Ovary (tissue), 9 donors: ENCODE results near the gene ARHGAP40. TPM values are rescaled to one million over a fixed set of nuclear protein-coding genes. Genes with fewer than 3 reads are reported as not detected.

Experiments used
- DNase-seq, 5 donors: peaks; one replicate each; pipeline ENCODE4 v3.0.0-alpha.2; 2019 to 2020
- H3K27ac ChIP-seq, 2 donors: fragments of 200-600 bp; one replicate each; pipeline versions ENCODE4 v1.5.1 to v1.8.0; 2019 to 2022
- H3K27me3 ChIP-seq: fragments of 200-600 bp; one replicate; pipeline ENCODE4 v1.8.0; 2022
- H3K36me3 ChIP-seq: fragments of 200-600 bp; sonication (generic); one replicate; pipeline ENCODE4 v1.5.1; 2019
- H3K4me1 ChIP-seq: one replicate; pipeline ENCODE4 v1.8.1; 2013; ENCODE audit warnings: mild to moderate bottlenecking, moderate library complexity; ENCODE audit not compliant: insufficient read depth
- H3K4me3 ChIP-seq: fragments of 200-600 bp; sonication (generic); one replicate; pipeline ENCODE4 v1.5.1; 2017
- H3K9me3 ChIP-seq, 2 donors: fragments of 200-600 bp in 1 of 2; sonication (generic) in 1 of 2; one replicate each; pipeline versions ENCODE4 v1.5.1 to v1.8.1; 2013 to 2019; ENCODE audit warnings: mild to moderate bottlenecking in 1 of 2, moderate library complexity in 1 of 2
- EP300 ChIP-seq: sonication (generic); formaldehyde crosslinking; IDR thresholded peaks from one replicate; pipeline ENCODE4 v1.6.1; 2017; ENCODE audit warnings: antibody characterized with exemption
- POLR2A ChIP-seq: fragments of 450-650 bp; IDR thresholded peaks from one replicate; pipeline ENCODE4 v1.6.1; 2017; ENCODE audit warnings: antibody characterized with exemption, mild to moderate bottlenecking, moderate library complexity
- WGBS, 3 donors: extraction: QIAGEN DNeasy Blood & Tissue Kit in 1 of 3; methylation state at CpG; one replicate each; pipeline versions ENCODE4 v1.1.5 to v1.1.7; 2013 to 2017; 5-methylcytosine and 5-hydroxymethylcytosine counted together
- intact Hi-C, 4 donors: fragments of 100-400 bp; cut with DNase I; formaldehyde crosslinking; loops; one replicate each; pipeline versions ENCODE4 v1.11.0 to v1.15.1; 2022 to 2023
- polyA plus RNA-seq, 2 donors: library from polyadenylated mRNA; stranded (reverse); fragments of 200-250 nt in 1 of 2; fragments of 350-450 nt in 1 of 2; fragmentation: Illumina TruSeq in 1 of 2; extraction: RNeasy Lipid Tissue Mini Kit (QIAGEN cat#74804) in 1 of 2; gene quantifications; one replicate each; pipeline ENCODE4 v1.2.3, GENCODE V29; 2013 to 2014
- total RNA-seq, 7 donors: library from RNA; depleted of rRNA in 2 of 7; stranded (reverse); fragments of >200 nt in 2 of 7; fragmentation: NEBNext Ultra II Directional in 3 of 7; extraction: Animal tissue kit (Norgen Biotek cat#: 25700) in 3 of 7; gene quantifications; one replicate each; pipeline versions ENCODE4 v1.1.0 to v1.2.4, GENCODE V29; 2016 to 2023
- TF ChIP-seq, protein P1 (sequence below), 3 donors: fragments of 450-650 bp in 2 of 3; fragments of 200-600 bp in 1 of 3; IDR thresholded peaks; one replicate each; pipeline versions ENCODE4 v1.5.1 to v1.8.0; 2016 to 2022; ENCODE audit warnings: antibody characterized with exemption in 3 of 3, mild to moderate bottlenecking in 1 of 3
- donor health status: DM: no; HTN: no; CAD: no; lungs with moderate emphysema.
- donor health status: DM: no; HTN: no; CAD: no.
- donor health status: Bipolar disorder and iron deficiency.
- donor health status: DM: yes; HTN: yes; CAD: no.
- donor health status: DM: no; HTN: no; CAD: no.
- donor health status: DM: yes; HTN: yes; CAD: no.

ARHGAP40 gene
- total and polyA plus RNA-seq, 9 donors = not detected

DNA sequence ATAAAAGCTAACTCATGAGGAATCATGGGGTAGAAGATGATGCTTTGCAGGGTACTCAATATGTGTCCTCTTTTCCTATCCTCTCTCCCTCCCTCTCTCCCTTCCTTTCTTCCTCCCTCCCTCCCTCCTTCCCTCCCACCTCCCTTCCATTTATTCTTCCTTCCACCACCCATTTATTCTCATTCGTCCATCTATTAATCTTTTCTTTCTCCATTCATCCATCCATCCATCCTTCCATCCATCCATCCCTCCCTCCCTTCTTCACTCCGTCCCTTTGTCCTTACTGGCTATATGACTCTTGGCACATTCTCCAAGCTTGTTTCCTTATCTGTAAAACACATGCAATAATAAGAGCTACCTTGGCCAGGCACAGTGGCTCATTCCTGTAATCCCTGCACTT, 40.9 kb downstream of the ARHGAP40 start:
- intact Hi-C loops = loop anchor here in 1 of 4 donors (10.0 kb wide), 1 partner anchor 92 kb away; no protein-coding TSS in a partner anchor
- DNase-seq = no peak
- Histone ChIP-seq H3K4me3 (no peak overlapping the region), H3K4me1 (no peaks in the 10 kb centered on the region), H3K9me3 (no peaks in the 10 kb centered on the region), H3K36me3 (no peaks in the 10 kb centered on the region), H3K27ac (no peak overlapping the region), H3K27me3 (no peaks in the 10 kb centered on the region)
- WGBS, 3 donors = 73 to 83% (median 83%) methylated on average over 2 of the region's 2 CpGs
- TF ChIP-seq EP300 (no peak), POLR2A (no peak)
- TF ChIP-seq, protein P1, sequence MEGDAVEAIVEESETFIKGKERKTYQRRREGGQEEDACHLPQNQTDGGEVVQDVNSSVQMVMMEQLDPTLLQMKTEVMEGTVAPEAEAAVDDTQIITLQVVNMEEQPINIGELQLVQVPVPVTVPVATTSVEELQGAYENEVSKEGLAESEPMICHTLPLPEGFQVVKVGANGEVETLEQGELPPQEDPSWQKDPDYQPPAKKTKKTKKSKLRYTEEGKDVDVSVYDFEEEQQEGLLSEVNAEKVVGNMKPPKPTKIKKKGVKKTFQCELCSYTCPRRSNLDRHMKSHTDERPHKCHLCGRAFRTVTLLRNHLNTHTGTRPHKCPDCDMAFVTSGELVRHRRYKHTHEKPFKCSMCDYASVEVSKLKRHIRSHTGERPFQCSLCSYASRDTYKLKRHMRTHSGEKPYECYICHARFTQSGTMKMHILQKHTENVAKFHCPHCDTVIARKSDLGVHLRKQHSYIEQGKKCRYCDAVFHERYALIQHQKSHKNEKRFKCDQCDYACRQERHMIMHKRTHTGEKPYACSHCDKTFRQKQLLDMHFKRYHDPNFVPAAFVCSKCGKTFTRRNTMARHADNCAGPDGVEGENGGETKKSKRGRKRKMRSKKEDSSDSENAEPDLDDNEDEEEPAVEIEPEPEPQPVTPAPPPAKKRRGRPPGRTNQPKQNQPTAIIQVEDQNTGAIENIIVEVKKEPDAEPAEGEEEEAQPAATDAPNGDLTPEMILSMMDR (IDR thresholded peaks at IDR 0.05) = no peak

DNA sequence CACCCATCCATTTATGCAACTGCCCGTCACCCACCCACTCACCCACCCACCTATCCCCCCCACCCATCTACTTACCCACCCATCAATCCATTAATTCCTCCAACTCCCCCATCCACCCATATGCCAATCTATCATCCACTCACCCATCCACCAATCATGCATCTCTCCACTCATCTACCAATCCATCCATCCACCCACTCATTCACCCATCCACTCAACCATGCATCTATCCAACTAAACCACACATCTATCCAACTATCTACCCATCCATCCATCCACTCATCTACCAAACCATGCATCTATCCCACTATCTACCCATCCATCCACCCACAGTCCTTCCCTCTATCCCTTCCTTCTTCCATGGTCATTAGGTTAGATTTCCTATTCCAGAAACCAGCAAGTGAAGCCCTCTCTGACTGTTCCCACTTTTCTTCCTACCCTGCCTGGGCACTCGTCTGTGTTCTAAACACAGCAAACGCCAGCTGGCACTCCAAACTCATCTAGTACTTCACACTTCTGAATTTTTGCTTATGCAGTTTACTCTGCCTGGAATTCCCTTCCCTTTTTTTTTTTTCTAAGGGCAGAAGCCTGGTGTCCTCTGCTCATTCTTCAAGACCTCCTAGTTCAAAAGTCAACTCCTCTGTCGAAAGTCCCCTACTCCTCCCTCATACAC, 43.1 kb downstream of the ARHGAP40 start:
- WGBS, 3 donors = 31 to 60% (median 35%) methylated on average over 4 of the region's 4 CpGs
- H3K36me3 ChIP-seq = no peaks in the 10 kb centered on the region
- TF ChIP-seq POLR2A (no peak), EP300 (no peak)
- TF ChIP-seq, protein P1 (IDR thresholded peaks at IDR 0.05) = no peak
- intact Hi-C loops = loop anchor here in 2 of 4 donors (5.0 to 10.0 kb wide), 3 partner anchors 90 to 403 kb away; no protein-coding TSS in a partner anchor
- no peaks in the 10 kb centered on the region for H3K9me3 ChIP-seq
- DNase-seq = no peak
- no peak overlapping the region for H3K27ac ChIP-seq
- H3K27me3 ChIP-seq = no peaks in the 10 kb centered on the region
- H3K4me3 ChIP-seq = no peak overlapping the region
- H3K4me1 ChIP-seq = no peaks in the 10 kb centered on the region

DNA sequence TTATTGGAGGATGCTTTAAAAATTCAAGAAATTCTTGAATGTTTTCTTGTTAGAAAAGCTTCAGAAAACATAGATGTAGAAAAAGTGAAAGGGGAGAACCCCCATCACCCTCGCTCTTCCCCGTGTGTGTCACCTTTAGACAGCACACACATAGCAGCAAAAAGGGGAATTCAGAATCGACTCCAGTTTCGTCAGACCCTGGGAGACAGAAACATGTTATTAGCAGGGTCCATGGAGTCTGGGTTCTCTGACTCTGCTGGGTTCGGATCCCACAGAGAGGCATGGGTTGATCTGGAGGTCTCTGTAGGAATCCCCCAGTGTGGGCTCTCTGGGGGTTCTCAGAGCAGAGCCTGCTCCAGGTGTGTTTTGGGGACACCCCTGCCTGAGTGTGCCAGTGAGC, 43.7 kb downstream of the ARHGAP40 start:
- 37 to 55% (median 41%) methylated on average over 5 of the region's 5 CpGs for WGBS, 3 donors
- Histone ChIP-seq H3K27me3 (no peaks in the 10 kb centered on the region), H3K27ac (no peak overlapping the region), H3K36me3 (no peaks in the 10 kb centered on the region), H3K4me1 (no peaks in the 10 kb centered on the region), H3K9me3 (no peaks in the 10 kb centered on the region), H3K4me3 (no peak overlapping the region)
- TF ChIP-seq, protein P1 (IDR thresholded peaks at IDR 0.05) = no peak
- TF ChIP-seq POLR2A (no peak), EP300 (no peak)
- no peak for DNase-seq
- intact Hi-C loops = loop anchor here in 2 of 4 donors (5.0 to 10.0 kb wide), 3 partner anchors 89 to 402 kb away; no protein-coding TSS in a partner anchor

DNA sequence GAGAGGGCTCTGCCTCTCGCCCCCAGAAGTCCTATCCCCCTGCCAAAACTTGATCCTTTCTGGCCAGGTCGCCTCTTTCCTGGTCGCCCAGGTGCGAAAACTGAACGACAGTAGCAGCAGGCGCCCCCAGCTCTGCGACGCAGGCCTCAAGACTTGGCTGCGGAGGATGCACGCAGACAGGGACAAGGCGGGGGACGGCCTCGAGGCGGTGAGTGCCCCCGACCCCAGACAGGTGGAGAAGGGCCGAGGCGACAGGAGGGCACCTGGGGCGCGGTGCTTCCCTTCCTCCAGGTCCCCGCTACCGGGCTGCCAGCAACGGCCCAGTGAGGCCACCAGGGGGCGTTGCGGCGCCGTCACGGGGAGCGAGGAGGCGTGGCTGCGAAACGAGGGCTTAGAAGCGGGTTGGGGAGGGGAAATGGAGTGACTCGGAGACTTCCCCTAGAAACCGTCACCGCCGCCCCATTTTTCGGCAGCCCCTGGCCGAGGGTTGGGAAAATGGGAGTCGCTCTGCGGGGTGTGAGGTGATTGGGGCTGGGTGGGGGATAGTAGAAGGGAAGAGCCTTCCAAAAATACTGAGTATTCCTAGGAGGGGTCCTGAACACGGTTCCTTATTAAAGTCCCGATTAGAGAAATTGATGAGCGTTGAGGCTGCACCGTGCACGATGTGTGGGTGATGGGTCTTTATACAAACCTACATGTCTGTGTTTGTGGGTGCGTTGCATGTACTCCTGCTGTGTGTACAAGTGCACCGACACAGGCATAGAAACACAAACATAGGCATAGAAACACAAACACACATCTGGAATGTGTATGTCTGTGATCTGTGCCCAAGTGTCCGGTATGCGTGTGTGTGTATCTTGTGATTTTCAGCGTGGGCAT, 44.6 kb downstream of the ARHGAP40 start:
- 2 to 4% (median 3%) methylated on average over 47 to 50 of the region's 50 CpGs for WGBS, 3 donors
- Histone ChIP-seq H3K4me1 (no peaks in the 10 kb centered on the region), H3K27me3 (no peaks in the 10 kb centered on the region), H3K27ac (no peak overlapping the region), H3K9me3 (no peaks in the 10 kb centered on the region), H3K4me3 (no peak overlapping the region), H3K36me3 (no peaks in the 10 kb centered on the region)
- intact Hi-C loops = loop anchor here in 2 of 4 donors (5.0 to 10.0 kb wide), 3 partner anchors 89 to 401 kb away; no protein-coding TSS in a partner anchor
- DNase-seq = peak; percentile 28 to 75 (median 48)
- no peak for TF ChIP-seq POLR2A
- TF ChIP-seq EP300 = no peak
- TF ChIP-seq, protein P1 (IDR thresholded peaks at IDR 0.05) = peak; percentile 21 to 68 (median 39)
